K562 (cell line): ENCODE measurements around the gene NFIC.

ENCODE experiments used
- CTCF ChIP-seq, 3 experiments: IDR thresholded peaks in 2 of 3; conservative IDR thresholded peaks in 1 of 3; 2 replicates each; pipeline ENCODE4 v1.5.1; 2011 to 2012; ENCODE audit warnings: low read length in 3 of 3, mild to moderate bottlenecking in 3 of 3, control low read depth in 2 of 3, improper control_type of control experiment in 1 of 3, inconsistent platforms in 1 of 3, low read depth in 1 of 3, mixed read lengths in 1 of 3, moderate library complexity in 1 of 3; ENCODE audit not compliant: insufficient read depth in 2 of 3
- KLF1 ChIP-seq: fragments of 450-650 bp; IDR thresholded peaks from 2 replicates; pipeline ENCODE4 v1.6.1; 2016; ENCODE audit warnings: missing genetic modification characterization, missing compliant biosample characterization
- MTA2 ChIP-seq: fragments of 450-650 bp; IDR thresholded peaks from 2 replicates; pipeline ENCODE4 v1.6.1; 2016; ENCODE audit warnings: low read depth
- MXI1 ChIP-seq: IDR thresholded peaks from 2 replicates; pipeline ENCODE4 v1.6.1; 2011; ENCODE audit warnings: low read depth, mild to moderate bottlenecking, improper control_type of control experiment, low read length
- PHB ChIP-seq: fragments of 250-450 bp; sonication (Bioruptor Pico); IDR thresholded peaks from 2 replicates; pipeline ENCODE4 v1.5.0; 2021
- POLR2AphosphoS5 ChIP-seq: IDR thresholded peaks from 2 replicates; pipeline ENCODE4 v1.6.1; 2011; ENCODE audit warnings: mild to moderate bottlenecking, low read depth, low read length, moderate library complexity; ENCODE audit not compliant: control insufficient read depth, insufficient read depth
- RAD21 ChIP-seq, 2 experiments: fragments of 250-450 bp in 1 of 2; fragments of 450-650 bp in 1 of 2; sonication (Bioruptor Pico) in 1 of 2; formaldehyde crosslinking in 1 of 2; IDR thresholded peaks in 1 of 2; conservative IDR thresholded peaks in 1 of 2; 2 replicates each; pipeline versions ENCODE4 v1.4.0 to v1.8.0; 2020 to 2022; ENCODE audit warnings: mild to moderate bottlenecking in 2 of 2, moderate library complexity in 1 of 2
- RAD51 ChIP-seq: fragments of 450-650 bp; IDR thresholded peaks from 2 replicates; pipeline ENCODE4 v1.7.1; 2016; ENCODE audit warnings: low read depth, mild to moderate bottlenecking, borderline replicate concordance
- SETDB1 ChIP-seq: IDR thresholded peaks from one replicate; pipeline ENCODE4 v1.6.1; 2012; ENCODE audit warnings: low read length, control low read depth, inconsistent platforms
- SREBF2 ChIP-seq: sonication (generic); formaldehyde crosslinking; IDR thresholded peaks from 2 replicates; pipeline ENCODE4 v1.4.0; 2020; ENCODE audit warnings: mild to moderate bottlenecking, missing genetic modification reagents
- SRSF3 ChIP-seq: fragments of 200-400 bp; formaldehyde crosslinking; IDR thresholded peaks from 2 replicates; pipeline ENCODE4 v1.6.1; 2016; ENCODE audit warnings: mild to moderate bottlenecking, low read length, moderate library complexity; ENCODE audit not compliant: insufficient read depth
- ZNF274 ChIP-seq: IDR thresholded peaks from 2 replicates; pipeline ENCODE4 v1.6.1; 2011; ENCODE audit warnings: low read depth, mild to moderate bottlenecking, low read length, moderate library complexity, borderline replicate concordance
- ZSCAN29 ChIP-seq: fragments of 450-650 bp; IDR thresholded peaks from 2 replicates; pipeline ENCODE4 v1.6.1; 2017
- ZZZ3 ChIP-seq: fragments of 450-650 bp; IDR thresholded peaks from 2 replicates; pipeline ENCODE4 v1.6.1; 2016; ENCODE audit warnings: antibody characterized with exemption, mild to moderate bottlenecking, moderate library complexity

GRCh38 chr19:3369337-3370213 lies 3.2 kb downstream of the NFIC start:
- TF ChIP-seq MTA2 = no peak
- no peak for TF ChIP-seq ZZZ3
- no peak for TF ChIP-seq CTCF (IDR thresholded peaks at IDR 0.05 in 2 of 3, conservative IDR thresholded peaks at IDR 0.05 in 1 of 3; ENCODE audit: insufficient read depth in 2 of 3, low read depth in 1 of 3, low read length in 3 of 3)
- peak; percentile 15; the same call in 1 of the 2 replicates for TF ChIP-seq POLR2AphosphoS5
- no peak for TF ChIP-seq RAD21 (CRISPR knock-in tag; conservative IDR thresholded peaks at IDR 0.05 in 1 of 2, IDR thresholded peaks at IDR 0.05 in 1 of 2)
- no peak for TF ChIP-seq SREBF2 (CRISPR knock-in tag)
- TF ChIP-seq ZNF274 = no peak
- no peak for TF ChIP-seq SETDB1
- TF ChIP-seq RAD51 = no peak
- no peak for TF ChIP-seq ZSCAN29
- no peak for TF ChIP-seq MXI1
- TF ChIP-seq PHB = no peak
- no peak for TF ChIP-seq SRSF3
- no peak for TF ChIP-seq KLF1
